Panc1 (cell line): ENCODE data around the gene TRPM1. TPM values are rescaled to one million over a fixed set of nuclear protein-coding genes. Genes with fewer than 3 reads are reported as not detected.
A peak's percentile ranks its signal among the peaks of the same experiment; 100 is the strongest.

ENCODE experiments used
- ATAC-seq: fragments of 200-7000 bp; cut with Tn5 transposase; 2 replicates; pipeline ENCODE4 v1.9.1; 2020; ENCODE audit warnings: mild to moderate bottlenecking, moderate library complexity
- BruUV-seq: library from RNA; stranded (reverse); fragments of 400-500 nt; replicated peaks from 2 replicates; lab custom pipeline; 2021; lab: Mats Ljungman, UMichigan
- CTCF ChIA-PET: fragments of 300-600 bp; sonication (Branson Sonifier 250); formaldehyde crosslinking; loops from one replicate; lab custom pipeline; 2022; ENCODE audit warnings: antibody characterized with exemption; lab: Charles Lee
- POLR2A ChIA-PET: fragments of 300-600 bp; sonication (Branson Sonifier 250); formaldehyde crosslinking; loops from one replicate; lab custom pipeline; 2022; ENCODE audit warnings: antibody characterized with exemption; lab: Charles Lee
- DNase-seq: peaks from one replicate; pipeline ENCODE4 v3.0.0-alpha.2; 2010; ENCODE audit warnings: low read depth, low spot score
- H3K27ac ChIP-seq: 2 replicates; pipeline ENCODE4 v1.5.1; 2011; ENCODE audit warnings: mild to moderate bottlenecking, low read length, inconsistent platforms
- H3K27me3 ChIP-seq: fragments of 200-500 bp; sonication (Bioruptor generic); 2 replicates; pipeline ENCODE4 v1.6.0; 2014; ENCODE audit warnings: low read length, inconsistent platforms; ENCODE audit not compliant: control insufficient read depth, insufficient read depth
- H3K36me3 ChIP-seq: fragments of 200-500 bp; sonication (Bioruptor generic); 2 replicates; pipeline ENCODE4 v1.5.1; 2014; ENCODE audit warnings: inconsistent platforms, mild to moderate bottlenecking, low read length, moderate library complexity; ENCODE audit not compliant: control insufficient read depth, insufficient read depth
- H3K4me1 ChIP-seq: 2 replicates; pipeline ENCODE4 v1.5.1; 2011; ENCODE audit warnings: inconsistent platforms, mild to moderate bottlenecking, low read length, moderate library complexity; ENCODE audit not compliant: control insufficient read depth, insufficient read depth
- H3K4me3 ChIP-seq, 2 experiments: 2 replicates each; pipeline ENCODE4 v1.5.1; 2011 to 2012; ENCODE audit warnings: low read depth in 2 of 2, low read length in 2 of 2, mild to moderate bottlenecking in 2 of 2, inconsistent platforms in 1 of 2, moderate library complexity in 1 of 2
- H3K9me3 ChIP-seq: fragments of 200-500 bp; sonication (Bioruptor generic); 2 replicates; pipeline ENCODE4 v1.5.1; 2014; ENCODE audit warnings: low read depth, mild to moderate bottlenecking, inconsistent platforms, low read length, moderate library complexity; ENCODE audit not compliant: control insufficient read depth, insufficient read depth
- POLR2AphosphoS5 ChIP-seq: IDR thresholded peaks from 2 replicates; pipeline ENCODE4 v1.6.1; 2012; ENCODE audit warnings: mild to moderate bottlenecking, low read depth, low read length, moderate library complexity
- REST ChIP-seq, 2 experiments: IDR thresholded peaks; 2 replicates each; pipeline ENCODE4 v1.6.1; 2011 to 2012; ENCODE audit warnings: low read depth in 2 of 2, control low read depth in 1 of 2, low read length in 1 of 2, mild to moderate bottlenecking in 1 of 2, moderate library complexity in 1 of 2; ENCODE audit not compliant: insufficient read depth in 1 of 2
- SIN3A ChIP-seq: IDR thresholded peaks from 2 replicates; pipeline ENCODE4 v1.6.1; 2012; ENCODE audit warnings: low read depth, mild to moderate bottlenecking, low read length, moderate library complexity, borderline replicate concordance; ENCODE audit not compliant: insufficient read depth
- TCF7L2 ChIP-seq: IDR thresholded peaks from 2 replicates; pipeline ENCODE4 v1.6.1; 2011; ENCODE audit warnings: mild to moderate bottlenecking, low read depth, low read length, inconsistent platforms
- in situ Hi-C: cut with HindIII; loops from 2 replicates; pipeline ENCODE4 v1.10.0; 2016; ENCODE audit warnings: low sequenced_read_pairs, low pct_unique_long_range_greater_than_20kb
- intact Hi-C: fragments of 100-400 bp; cut with micrococcal nuclease; formaldehyde crosslinking; loops from one replicate; pipeline ENCODE4 v1.10.0; 2022; ENCODE audit not compliant: unreplicated experiment
- total RNA-seq: library from RNA; stranded (reverse); gene quantifications from one replicate; pipeline ENCODE4 v1.2.1, GENCODE V29; 2021; ENCODE audit not compliant: unreplicated experiment
- TF ChIP-seq, protein P1 (sequence below): fragments of 450-650 bp; IDR thresholded peaks from 2 replicates; pipeline ENCODE4 v1.5.1; 2017; ENCODE audit warnings: mild to moderate bottlenecking

Gene TRPM1
- total RNA-seq, 1 experiment from 2014 or later: not detected

- intact Hi-C loops: no loop called here
- CTCF ChIA-PET: no interaction called here
Observed at GRCh38 chr15:31083370-31083780, 18.1 kb downstream of the TRPM1 start.

DNA sequence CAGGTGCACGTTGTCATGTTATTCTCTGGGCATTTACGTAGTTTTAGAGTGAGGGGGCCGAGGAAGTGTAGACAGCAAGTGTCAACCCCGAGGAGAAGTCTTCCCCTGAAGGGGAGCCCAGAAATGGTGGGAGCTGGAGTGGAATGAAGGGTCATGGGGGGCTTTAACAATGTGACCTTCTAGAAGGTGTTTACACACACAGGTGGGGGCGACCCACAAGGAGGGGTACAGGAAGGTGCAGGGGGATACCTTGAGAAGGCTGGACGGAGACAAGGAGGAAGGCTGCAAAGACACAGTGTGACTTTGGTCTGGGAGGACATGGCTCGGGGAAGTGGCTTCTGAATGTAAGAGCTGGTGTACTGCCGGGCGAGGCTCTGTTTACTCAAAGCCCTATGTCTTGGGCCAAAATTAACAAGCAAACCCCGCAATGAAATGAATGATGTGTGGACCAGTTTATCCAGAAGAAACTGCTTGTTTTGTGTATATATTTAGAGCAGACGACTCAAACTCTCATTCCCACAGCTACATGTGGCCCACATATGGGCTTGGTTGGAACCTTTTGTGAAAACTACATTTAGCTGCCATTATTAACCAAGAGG is 18.7 kb downstream of the TRPM1 start:
- Histone ChIP-seq H3K27me3 (no peaks in the 10 kb centered on the region), H3K4me3 (no peak overlapping the region), H3K36me3 (no peaks in the 10 kb centered on the region), H3K9me3 (no peaks in the 10 kb centered on the region), H3K27ac (no peak overlapping the region), H3K4me1 (peaks cover 6% of the 10 kb centered on the region)
- intact Hi-C loops (no loop called here), in situ Hi-C loops (no loop called here)
- ATAC-seq: no peak
- CTCF ChIA-PET: interaction anchor here (1.0 kb wide), 1 partner anchor 59 kb away, joined by 3 read pairs; no protein-coding TSS in a partner anchor
- POLR2A ChIA-PET: no interaction called here
- DNase-seq: no peak
- BruUV-seq: no TSS peak
- TF ChIP-seq POLR2AphosphoS5 (no peak), REST (IDR thresholded peaks at IDR 0.05; ENCODE audit: insufficient read depth in 1 of 2, low read depth in 2 of 2, low read length in 1 of 2) (no peak), SIN3A (no peak)

More at GRCh38 chr15:31083370-31083780, 18.1 kb downstream of the TRPM1 start:
- no peaks in the 10 kb centered on the region for H3K27me3 ChIP-seq
- no peak for ATAC-seq
- no peak overlapping the region for H3K27ac ChIP-seq
- no TSS peak for BruUV-seq
- no peak for DNase-seq
- TF ChIP-seq, protein P1, sequence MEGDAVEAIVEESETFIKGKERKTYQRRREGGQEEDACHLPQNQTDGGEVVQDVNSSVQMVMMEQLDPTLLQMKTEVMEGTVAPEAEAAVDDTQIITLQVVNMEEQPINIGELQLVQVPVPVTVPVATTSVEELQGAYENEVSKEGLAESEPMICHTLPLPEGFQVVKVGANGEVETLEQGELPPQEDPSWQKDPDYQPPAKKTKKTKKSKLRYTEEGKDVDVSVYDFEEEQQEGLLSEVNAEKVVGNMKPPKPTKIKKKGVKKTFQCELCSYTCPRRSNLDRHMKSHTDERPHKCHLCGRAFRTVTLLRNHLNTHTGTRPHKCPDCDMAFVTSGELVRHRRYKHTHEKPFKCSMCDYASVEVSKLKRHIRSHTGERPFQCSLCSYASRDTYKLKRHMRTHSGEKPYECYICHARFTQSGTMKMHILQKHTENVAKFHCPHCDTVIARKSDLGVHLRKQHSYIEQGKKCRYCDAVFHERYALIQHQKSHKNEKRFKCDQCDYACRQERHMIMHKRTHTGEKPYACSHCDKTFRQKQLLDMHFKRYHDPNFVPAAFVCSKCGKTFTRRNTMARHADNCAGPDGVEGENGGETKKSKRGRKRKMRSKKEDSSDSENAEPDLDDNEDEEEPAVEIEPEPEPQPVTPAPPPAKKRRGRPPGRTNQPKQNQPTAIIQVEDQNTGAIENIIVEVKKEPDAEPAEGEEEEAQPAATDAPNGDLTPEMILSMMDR: no peak
- no peak for TF ChIP-seq POLR2AphosphoS5
- POLR2A ChIA-PET: no interaction called here
- in situ Hi-C loops: no loop called here
- H3K4me3 ChIP-seq: no peak overlapping the region
- H3K36me3 ChIP-seq: no peaks in the 10 kb centered on the region
- peaks cover 6% of the 10 kb centered on the region for H3K4me1 ChIP-seq
- H3K9me3 ChIP-seq: no peaks in the 10 kb centered on the region

GRCh38 chr15:31081588-31082250 is 19.8 kb downstream of the TRPM1 start:
- Histone ChIP-seq H3K4me3 (no peak overlapping the region), H3K36me3 (no peaks in the 10 kb centered on the region), H3K27me3 (no peaks in the 10 kb centered on the region), H3K4me1 (peaks cover 6% of the 10 kb centered on the region), H3K27ac (no peak overlapping the region), H3K9me3 (no peaks in the 10 kb centered on the region)
- TF ChIP-seq, protein P1: no peak
- no peak for TF ChIP-seq POLR2AphosphoS5
- no peak for TF ChIP-seq TCF7L2
- no peak for TF ChIP-seq REST (IDR thresholded peaks at IDR 0.05; ENCODE audit: insufficient read depth in 1 of 2, low read depth in 2 of 2, low read length in 1 of 2)
- TF ChIP-seq SIN3A: no peak
- no peak for DNase-seq
- POLR2A ChIA-PET: no interaction called here
- in situ Hi-C loops: no loop called here
- intact Hi-C loops: no loop called here
- no TSS peak for BruUV-seq
- ATAC-seq: 0 out of 2 replicates have a peak, but pooled peaks have one; percentile 29
- CTCF ChIA-PET: interaction anchor here (1.0 kb wide), 1 partner anchor 58 kb away, joined by 3 read pairs; no protein-coding TSS in a partner anchor
